GM18519 (cell line): ENCODE measurements around the gene ATP2A3.

Experiments
- ATAC-seq: cut with Tn5 transposase; IDR thresholded peaks from one replicate; pipeline ENCODE4 v1.9.1; 2021; ENCODE audit warnings: mild to moderate bottlenecking, moderate library complexity; ENCODE audit not compliant: unreplicated experiment, low FRiP score

ATP2A3 gene

GRCh38 chr17:3875317-3875716 is 88.9 kb downstream of the ATP2A3 start:
- no peak for ATAC-seq
